ENCODE results near the gene AGO1.
"Not testable (repeated sequence)": the region's sequence is repeated elsewhere in the genome, so short reads cannot be mapped to it uniquely, and the experiment has no call there.

Gene AGO1

DNA sequence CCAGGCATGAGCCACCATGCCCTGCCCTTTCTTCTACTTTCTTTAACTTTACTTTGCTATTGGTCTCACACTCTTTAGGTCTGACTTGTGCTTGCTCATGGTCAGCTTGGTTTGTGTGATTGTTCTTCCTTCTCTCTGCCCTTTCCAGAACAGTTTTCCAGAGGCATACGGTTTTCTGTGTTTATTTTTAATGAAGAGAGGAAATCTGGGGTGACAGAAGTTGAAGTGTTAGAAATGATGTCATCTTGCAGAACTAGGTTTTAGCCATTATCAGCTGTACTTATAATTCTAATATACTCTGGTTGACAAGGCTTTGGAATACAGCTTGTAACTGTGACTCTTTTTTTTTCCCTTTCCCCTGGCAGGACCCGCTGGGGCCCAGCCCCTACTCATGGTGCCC is 62.3 kb downstream of the AGO1 start:
- DNase-seq (no peak), ATAC-seq (replicated peaks) (no peak)
- H3K27ac Mint-ChIP-seq: no peak overlapping the region
- peaks cover 0 to 1% of the 10 kb centered on the region in 2 donors for H3K9me3 Mint-ChIP-seq
- no peaks in the 10 kb centered on the region for H3K27me3 Mint-ChIP-seq
- peaks cover 13 to 39% of the 10 kb centered on the region in 2 donors for H3K4me1 Mint-ChIP-seq
- H3K36me3 Mint-ChIP-seq: peaks cover 7 to 26% of the 10 kb centered on the region in 2 donors
- no peak overlapping the region for H3K4me3 Mint-ChIP-seq

DNA sequence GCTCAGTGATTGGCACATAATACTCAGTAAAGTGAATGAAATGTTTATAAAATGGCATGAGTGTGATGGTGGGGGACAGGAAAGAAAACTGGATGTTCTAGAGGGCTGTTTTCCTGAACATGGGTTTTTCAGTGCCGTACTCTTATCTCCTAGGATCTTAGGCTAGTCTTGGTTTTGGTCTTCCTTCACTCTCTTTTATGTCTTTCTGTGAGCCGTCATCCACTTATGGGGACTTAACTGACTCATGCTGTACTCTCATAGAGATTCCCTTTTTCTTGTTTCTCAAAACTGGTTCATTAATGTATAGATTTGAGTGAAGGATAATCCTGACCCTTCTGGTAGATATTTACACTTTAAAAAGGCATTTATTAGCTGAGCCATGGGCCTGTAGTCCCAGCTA is 64.5 kb downstream of the AGO1 start:
- DNase-seq (no peak), ATAC-seq (replicated peaks) (no peak)
- Mint-ChIP-seq H3K27ac (no peak overlapping the region), H3K9me3 (peaks cover 0 to 1% of the 10 kb centered on the region in 2 donors), H3K27me3 (no peaks in the 10 kb centered on the region), H3K4me1 (peaks cover 3 to 21% of the 10 kb centered on the region in 2 donors), H3K4me3 (no peak overlapping the region), H3K36me3 (peaks cover 7 to 17% of the 10 kb centered on the region in 2 donors)

DNA sequence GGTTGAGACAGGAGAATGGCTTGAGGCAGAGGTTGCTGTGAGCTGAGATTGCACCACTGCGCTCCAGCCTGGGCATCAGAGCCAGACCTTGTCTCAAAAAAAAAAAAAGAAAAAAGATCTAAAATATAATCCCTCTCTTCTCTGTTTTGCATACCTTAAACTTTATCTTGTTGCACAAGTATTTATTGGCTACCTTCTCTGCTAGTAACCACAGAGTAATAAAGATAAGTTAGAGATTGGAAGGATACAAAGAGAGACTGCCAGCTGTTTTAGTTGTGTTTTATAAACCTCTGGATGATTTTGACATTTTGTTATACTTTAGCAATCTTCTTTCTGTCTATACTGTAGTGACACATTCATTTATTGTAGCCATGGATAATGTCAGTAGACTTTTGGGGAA is 75.5 kb downstream of the AGO1 start:
- no peak overlapping the region for H3K27ac Mint-ChIP-seq
- H3K4me3 Mint-ChIP-seq: no peak overlapping the region
- no peaks in the 10 kb centered on the region for H3K9me3 Mint-ChIP-seq
- DNase-seq (no peak), ATAC-seq (replicated peaks) (no peak)
- no peaks in the 10 kb centered on the region for H3K27me3 Mint-ChIP-seq
- peaks cover 3 to 6% of the 10 kb centered on the region in 2 donors for H3K4me1 Mint-ChIP-seq
- peaks cover 12 to 20% of the 10 kb centered on the region in 2 donors for H3K36me3 Mint-ChIP-seq

DNA sequence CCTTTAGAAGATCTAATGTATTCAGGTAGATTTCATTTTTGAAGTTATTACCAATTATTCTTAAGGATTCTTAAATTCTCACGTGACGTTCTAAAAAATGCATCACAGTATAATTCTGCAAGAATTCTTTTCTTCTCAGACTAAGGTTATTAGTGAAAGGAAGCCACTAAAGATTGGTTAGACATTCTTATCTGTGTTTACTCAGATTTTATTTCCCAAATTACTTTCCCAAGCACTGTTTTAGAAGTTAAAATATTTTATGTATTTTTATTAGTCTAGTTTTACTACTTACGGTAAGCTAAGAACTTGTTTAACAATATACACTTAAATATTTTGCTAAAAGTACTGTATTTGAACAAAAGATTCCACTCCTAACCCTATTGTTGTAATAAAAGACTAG is 76.3 kb downstream of the AGO1 start:
- Mint-ChIP-seq H3K9me3 (peaks cover 0 to 3% of the 10 kb centered on the region in 2 donors), H3K27ac (no peak overlapping the region), H3K4me1 (peaks cover 3 to 6% of the 10 kb centered on the region in 2 donors), H3K36me3 (peaks cover 9 to 21% of the 10 kb centered on the region in 2 donors), H3K27me3 (no peaks in the 10 kb centered on the region), H3K4me3 (no peak overlapping the region)
- ATAC-seq (replicated peaks) (no peak), DNase-seq (no peak)

DNA sequence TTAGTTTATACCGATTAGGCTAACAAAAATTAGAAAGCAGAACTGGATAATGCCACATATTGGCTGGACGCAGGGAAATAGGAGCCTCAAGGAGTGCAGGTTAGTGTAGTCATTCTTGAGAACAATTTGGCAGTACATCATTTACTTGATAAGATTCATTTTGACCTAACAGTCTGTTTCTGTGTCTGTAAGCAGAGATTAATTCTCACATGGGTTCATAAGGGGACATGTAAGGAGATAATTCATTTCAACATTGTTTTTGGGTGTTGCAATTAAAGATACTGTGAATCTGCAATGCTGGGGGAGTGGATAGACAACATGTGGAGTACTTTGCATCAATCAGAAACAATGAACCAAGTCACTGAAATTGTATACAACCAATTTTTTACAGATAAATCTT is 79.9 kb downstream of the AGO1 start:
- ATAC-seq (replicated peaks): no peak
- H3K9me3 Mint-ChIP-seq: peaks cover 0 to 6% of the 10 kb centered on the region in 2 donors
- no peak overlapping the region for H3K27ac Mint-ChIP-seq
- no peaks in the 10 kb centered on the region for H3K27me3 Mint-ChIP-seq
- no peak overlapping the region for H3K4me3 Mint-ChIP-seq
- H3K36me3 Mint-ChIP-seq: peaks cover 4 to 12% of the 10 kb centered on the region in 2 donors
- DNase-seq: no peak
- peaks cover 0 to 2% of the 10 kb centered on the region in 2 donors for H3K4me1 Mint-ChIP-seq

DNA sequence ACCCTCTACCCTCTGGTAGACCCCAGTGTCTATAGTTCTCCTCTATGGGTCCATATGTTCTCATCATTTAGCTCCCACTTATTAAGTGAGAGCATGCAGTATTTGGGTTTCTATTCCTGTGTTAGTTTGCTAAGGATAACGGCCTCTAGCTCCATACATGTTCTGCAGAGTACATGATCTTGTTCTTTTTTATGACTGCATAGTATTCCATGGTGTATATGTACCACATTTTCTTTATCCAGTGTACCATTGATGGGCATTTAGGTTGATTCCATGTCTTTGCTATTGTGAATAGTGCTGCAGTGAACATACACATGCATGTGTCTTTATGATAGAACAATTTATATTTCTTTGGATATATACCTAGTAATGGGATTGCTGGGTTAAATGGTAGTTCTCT is 81.3 kb downstream of the AGO1 start:
- H3K27me3 Mint-ChIP-seq; H3K4me1 Mint-ChIP-seq; ATAC-seq (replicated peaks); H3K4me3 Mint-ChIP-seq; DNase-seq; H3K27ac Mint-ChIP-seq: not testable (repeated sequence)
- Mint-ChIP-seq H3K9me3 (peaks cover 2 to 11% of the 10 kb centered on the region in 2 donors), H3K36me3 (peaks cover 13 to 22% of the 10 kb centered on the region in 2 donors)

DNA sequence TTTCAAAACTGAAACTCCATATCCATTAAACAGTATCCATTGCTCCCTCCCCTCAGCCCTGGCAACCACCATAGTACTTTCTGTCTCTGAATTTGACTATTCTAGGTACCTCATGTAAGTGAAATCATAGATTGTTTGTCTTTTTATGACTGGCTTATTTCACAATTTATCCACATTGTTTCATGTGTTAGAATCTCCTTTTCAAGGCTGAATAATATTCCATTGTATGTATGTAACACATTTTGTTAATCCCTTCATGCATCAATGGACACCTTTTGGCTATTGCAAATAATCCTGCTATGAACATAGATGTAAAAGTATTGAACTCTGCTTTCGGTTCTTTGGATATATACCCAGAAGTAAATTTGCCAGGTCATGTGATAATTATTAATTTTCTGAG is 85.4 kb downstream of the AGO1 start:
- no peak overlapping the region for H3K27ac Mint-ChIP-seq
- no peaks in the 10 kb centered on the region for H3K27me3 Mint-ChIP-seq
- H3K4me3 Mint-ChIP-seq: no peak overlapping the region
- DNase-seq (no peak), ATAC-seq (replicated peaks) (no peak)
- peaks cover 18 to 35% of the 10 kb centered on the region in 2 donors for H3K36me3 Mint-ChIP-seq
- peaks cover 3 to 8% of the 10 kb centered on the region in 2 donors for H3K4me1 Mint-ChIP-seq
- H3K9me3 Mint-ChIP-seq: peaks cover 2 to 11% of the 10 kb centered on the region in 2 donors

DNA sequence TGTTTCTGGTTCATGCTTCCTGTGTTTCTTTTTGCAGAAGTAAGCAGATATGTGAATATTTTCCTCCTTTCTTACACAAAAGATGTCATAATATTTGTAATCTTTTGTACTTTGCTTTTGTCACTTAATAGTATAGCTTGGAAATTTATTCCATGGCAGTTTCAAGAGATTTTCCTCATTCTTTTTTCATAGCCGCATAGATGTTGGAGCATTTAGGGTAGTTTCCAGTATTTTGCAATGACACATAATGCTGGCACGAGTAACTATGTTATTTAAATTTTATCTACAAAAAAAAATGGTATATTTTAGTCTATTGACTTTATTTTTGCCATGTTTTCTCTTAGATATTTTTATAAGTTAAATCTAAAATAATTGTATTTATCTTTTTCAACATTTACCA is 88.6 kb downstream of the AGO1 start:
- ATAC-seq (replicated peaks): no peak
- H3K27me3 Mint-ChIP-seq: no peaks in the 10 kb centered on the region
- peaks cover 6 to 17% of the 10 kb centered on the region in 2 donors for H3K4me1 Mint-ChIP-seq
- peaks cover 34 to 54% of the 10 kb centered on the region in 2 donors for H3K36me3 Mint-ChIP-seq
- no peak overlapping the region for H3K4me3 Mint-ChIP-seq
- H3K27ac Mint-ChIP-seq: no peak overlapping the region
- no peak for DNase-seq
- peaks cover 6 to 13% of the 10 kb centered on the region in 2 donors for H3K9me3 Mint-ChIP-seq

DNA sequence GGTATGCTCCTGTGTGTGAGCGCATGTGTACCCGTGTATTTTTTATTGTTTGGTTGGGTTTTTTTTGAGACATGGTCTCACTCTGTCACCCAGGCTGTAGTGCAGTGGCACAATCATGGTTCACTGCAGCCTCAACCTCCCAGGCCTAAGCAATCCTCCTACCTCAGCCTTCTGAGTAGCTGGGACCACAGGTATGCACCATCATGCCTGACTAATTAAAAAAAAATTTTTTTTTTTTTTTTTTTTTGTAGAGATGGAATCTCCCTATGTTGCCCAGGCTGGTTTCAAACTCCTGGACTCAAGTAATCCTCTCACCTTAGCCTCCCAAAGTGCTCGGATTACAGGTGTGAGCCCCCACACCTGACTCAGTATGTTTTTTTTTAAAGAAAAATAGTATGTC is 89.6 kb downstream of the AGO1 start:
- H3K36me3 Mint-ChIP-seq: peaks cover 38 to 53% of the 10 kb centered on the region in 2 donors
- not testable (repeated sequence) for ATAC-seq (replicated peaks); DNase-seq; H3K27ac Mint-ChIP-seq; H3K27me3 Mint-ChIP-seq; H3K4me3 Mint-ChIP-seq
- peaks cover 6 to 13% of the 10 kb centered on the region in 2 donors for H3K9me3 Mint-ChIP-seq
- H3K4me1 Mint-ChIP-seq: peaks cover 6 to 17% of the 10 kb centered on the region in 2 donors

DNA sequence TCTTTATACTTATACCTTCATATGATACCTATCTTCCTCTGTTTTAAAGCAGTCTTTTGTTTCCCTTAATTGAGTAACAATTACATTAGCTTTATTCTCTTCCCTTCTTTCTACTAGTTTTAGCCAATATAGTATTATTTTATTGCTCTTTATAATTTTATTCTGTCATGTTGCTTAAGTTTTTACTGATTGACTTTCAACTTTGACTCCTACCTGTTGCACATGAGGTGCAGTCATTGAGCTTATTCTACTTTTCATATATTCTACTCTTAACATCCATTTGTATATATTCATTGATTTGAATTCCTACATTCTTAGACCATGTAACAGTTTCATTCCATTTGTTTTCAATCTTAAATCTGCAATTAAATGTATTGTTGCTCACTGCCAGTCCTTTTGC is 97.1 kb downstream of the AGO1 start:
- no peak for ATAC-seq (replicated peaks)
- H3K27ac Mint-ChIP-seq: no peak overlapping the region
- H3K4me3 Mint-ChIP-seq: no peak overlapping the region
- peaks cover 37 to 53% of the 10 kb centered on the region in 2 donors for H3K36me3 Mint-ChIP-seq
- no peaks in the 10 kb centered on the region for H3K9me3 Mint-ChIP-seq
- no peak for DNase-seq
- H3K27me3 Mint-ChIP-seq: no peaks in the 10 kb centered on the region
- H3K4me1 Mint-ChIP-seq: no peaks in the 10 kb centered on the region

Data from stimulated activated naive B cell treated with anti-CD40 and anti-IgM and Interleukin-4, amounts not matched to agents 10 μg/mL and 1 μg/mL and 100 μg/mL, for 72 hours (primary cell).